GM12878 (cell line): ENCODE measurements around the gene IFI27L1. TPM values are rescaled to one million over a fixed set of nuclear protein-coding genes. Genes with fewer than 3 reads are reported as not detected.
A peak's percentile ranks its signal among the peaks of the same experiment; 100 is the strongest.

Source experiments
- ATAC-seq: fragments of 200-7000 bp; cut with Tn5 transposase; 3 replicates; pipeline ENCODE4 v1.9.1; 2020; ENCODE audit warnings: mild to moderate bottlenecking, moderate library complexity
- BruUV-seq: library from RNA; stranded (reverse); fragments of 400-500 nt; replicated peaks from 2 replicates; lab custom pipeline; 2021; lab: Mats Ljungman, UMichigan
- CTCF ChIA-PET: fragments of 300-600 bp; sonication (Branson Sonifier 250); formaldehyde crosslinking; extraction: SDS; loops from one replicate; lab custom pipeline; 2021; ENCODE audit warnings: inconsistent platforms; lab: Yijun Ruan, JAX
- POLR2A ChIA-PET: fragments of 350-600 bp; formaldehyde crosslinking; extraction: SDS; loops from one replicate; lab custom pipeline; 2021; ENCODE audit warnings: inconsistent platforms; lab: Charles Lee
- RAD21 ChIA-PET: fragments of 300-600 bp; sonication (Branson Sonifier 250); formaldehyde crosslinking; loops from one replicate; lab custom pipeline; 2023; ENCODE audit warnings: antibody characterized with exemption; ENCODE audit not compliant: unreplicated experiment; lab: Charles Lee
- SMC1A ChIA-PET: fragments of 300-600 bp; sonication (Branson Sonifier 250); formaldehyde crosslinking; loops from one replicate; lab custom pipeline; 2023; ENCODE audit not compliant: unreplicated experiment, uncharacterized antibody; lab: Charles Lee
- DNase-seq: peaks from one replicate; pipeline ENCODE4 v3.0.0-alpha.2; 2011; ENCODE audit warnings: low read depth, low spot score
- FAIRE-seq: peaks from 3 replicates; lab custom pipeline; 2011; peaks lifted over from hg19 to GRCh38; lab: Jason Lieb, UNC
- H2AFZ ChIP-seq: 2 replicates; pipeline ENCODE4 v1.6.0; 2011; ENCODE audit warnings: low read depth, low read length, control low read depth; ENCODE audit not compliant: control insufficient read depth
- H3K27ac ChIP-seq: 2 replicates; pipeline ENCODE4 v1.5.1; 2011; ENCODE audit warnings: control low read depth; ENCODE audit not compliant: control insufficient read depth, insufficient read depth
- H3K27me3 ChIP-seq, 2 experiments: replicated peaks in 1 of 2; 2 replicates each; pipeline versions ENCODE4 v1.6.0 to v1.6.1; 2011; ENCODE audit warnings: low read length in 1 of 2; ENCODE audit not compliant: control insufficient read depth in 2 of 2, insufficient read depth in 2 of 2
- H3K36me3 ChIP-seq, 2 experiments: 2 replicates each; pipeline ENCODE4 v1.5.1; 2011; ENCODE audit warnings: low read length in 1 of 2; ENCODE audit not compliant: control insufficient read depth in 2 of 2, insufficient read depth in 2 of 2
- H3K4me1 ChIP-seq: 2 replicates; pipeline ENCODE4 v1.6.1; 2011; ENCODE audit warnings: mild to moderate bottlenecking, low read length, moderate library complexity, mixed read lengths; ENCODE audit not compliant: control insufficient read depth, insufficient read depth
- H3K4me2 ChIP-seq: 2 replicates; pipeline ENCODE4 v1.6.0; 2011; ENCODE audit warnings: control low read depth; ENCODE audit not compliant: control insufficient read depth, insufficient read depth
- H3K4me3 ChIP-seq: fragments of 200-600 bp; sonication (generic); 2 replicates; pipeline ENCODE4 v1.5.1; 2016
- H3K79me2 ChIP-seq: 2 replicates; pipeline ENCODE4 v1.6.0; 2011; ENCODE audit warnings: low read length; ENCODE audit not compliant: control insufficient read depth, insufficient read depth
- H3K9ac ChIP-seq: 2 replicates; pipeline ENCODE4 v1.8.0; 2011; ENCODE audit warnings: low read length, control low read depth, mixed read lengths; ENCODE audit not compliant: control insufficient read depth, insufficient read depth
- H3K9me3 ChIP-seq: replicated peaks from 3 replicates; pipeline ENCODE4 v1.5.1; 2011; ENCODE audit warnings: mild to moderate bottlenecking, low read length; ENCODE audit not compliant: control insufficient read depth, insufficient read depth
- H4K20me1 ChIP-seq: 2 replicates; pipeline ENCODE4 v1.6.0; 2011; ENCODE audit not compliant: control insufficient read depth, insufficient read depth
- EGR1 ChIP-seq, 2 experiments: IDR thresholded peaks; 1 replicate in 1 of 2; 2 replicates in 1 of 2; pipeline ENCODE4 v1.6.1; 2011 to 2012; ENCODE audit warnings: low read depth in 2 of 2, low read length in 2 of 2, borderline replicate concordance in 1 of 2, mild to moderate bottlenecking in 1 of 2, moderate library complexity in 1 of 2
- HDGF ChIP-seq: fragments of 450-650 bp; IDR thresholded peaks from 2 replicates; pipeline ENCODE4 v1.6.1; 2016; ENCODE audit warnings: antibody characterized with exemption
- MEF2B ChIP-seq: fragments of 450-650 bp; IDR thresholded peaks from 2 replicates; pipeline ENCODE4 v1.6.1; 2018; ENCODE audit warnings: mild to moderate bottlenecking, moderate library complexity; ENCODE audit not compliant: partially characterized antibody, poor library complexity, severe bottlenecking
- NR2C2 ChIP-seq: IDR thresholded peaks from 2 replicates; pipeline ENCODE4 v1.6.1; 2011; ENCODE audit warnings: borderline replicate concordance, low read depth; ENCODE audit not compliant: control insufficient read depth, insufficient read length
- PKNOX1 ChIP-seq: fragments of 450-650 bp; IDR thresholded peaks from 2 replicates; pipeline ENCODE4 v1.6.1; 2016; ENCODE audit warnings: mild to moderate bottlenecking
- POLR2AphosphoS2 ChIP-seq: IDR thresholded peaks from 2 replicates; pipeline ENCODE4 v1.6.1; 2011; ENCODE audit warnings: low read depth, mild to moderate bottlenecking, low read length, improper control_type of control experiment, moderate library complexity
- POLR2AphosphoS5 ChIP-seq: IDR thresholded peaks from 2 replicates; pipeline ENCODE4 v1.6.1; 2011; ENCODE audit warnings: mild to moderate bottlenecking, low read length, inconsistent platforms
- PRDM15 ChIP-seq: fragments of 450-650 bp; formaldehyde crosslinking; IDR thresholded peaks from 2 replicates; pipeline ENCODE4 v1.4.0; 2020; ENCODE audit warnings: mild to moderate bottlenecking, moderate library complexity
- SREBF1 ChIP-seq: IDR thresholded peaks from 2 replicates; pipeline ENCODE4 v1.6.1; 2012; ENCODE audit warnings: mild to moderate bottlenecking, low read length
- TAF1 ChIP-seq: IDR thresholded peaks from 2 replicates; pipeline ENCODE4 v1.6.1; 2011; ENCODE audit warnings: mild to moderate bottlenecking, low read depth, low read length, borderline replicate concordance
- TARDBP ChIP-seq: IDR thresholded peaks from 2 replicates; pipeline ENCODE4 v1.6.1; 2016; ENCODE audit warnings: borderline replicate concordance
- ZNF274 ChIP-seq: IDR thresholded peaks from one replicate; pipeline ENCODE4 v1.8.0; 2011; ENCODE audit not compliant: insufficient read length, insufficient read depth
- WGBS: methylation state at CpG from one replicate; pipeline ENCODE4 v1.1.6; 2016; ENCODE audit warnings: low lambda C conversion rate; ENCODE audit not compliant: insufficient replicate concordance, insufficient coverage; ENCODE audit errors: missing lambda C conversion rate; 5-methylcytosine and 5-hydroxymethylcytosine counted together
- in situ Hi-C: fragments of 300-500 bp; cut with MboI; formaldehyde crosslinking; loops from 9 replicates; pipeline ENCODE4 v1.14.3; 2018; ENCODE audit warnings: mixed read lengths
- intact Hi-C: fragments of 100-400 bp; cut with micrococcal nuclease; formaldehyde crosslinking; loops from one replicate; pipeline ENCODE4 v1.14.2; 2022; ENCODE audit not compliant: unreplicated experiment
- polyA plus RNA-seq, 11 experiments: library from polyadenylated mRNA; depleted of rRNA in 4 of 11; unstranded in 6 of 11; stranded (reverse) in 5 of 11; fragments of >200 nt; fragmentation: Nextera tagmentation in 4 of 11; fragmentation: Illumina TruSeq in 1 of 11; extraction: Ambion mirVana in 4 of 11; extraction: Trizol in 1 of 11; gene quantifications; 1 replicate in 1 of 11; 2 replicates in 10 of 11; pipeline versions ENCODE4 v1.2.1 to v1.2.3, GENCODE V29; 2011 to 2016; ENCODE audit warnings: inconsistent platforms in 2 of 11, missing spikeins in 2 of 11, low read depth in 1 of 11
- total RNA-seq, 4 experiments: library from RNA; depleted of rRNA in 3 of 4; stranded (reverse); fragments of >200 nt in 3 of 4; fragmentation: Illumina TruSeq in 1 of 4; extraction: Trizol in 1 of 4; gene quantifications; 2 replicates each; pipeline versions ENCODE4 v1.2.1 to v1.2.3, GENCODE V29; 2013 to 2021

Gene IFI27L1
- total and polyA plus RNA-seq, 10 of the 15 experiments (the other 5 are each of a cell fraction or from before 2014, with no cell fraction given): 17.4 to 38.8 (median 27.6) TPM

- Histone ChIP-seq H3K4me2 (no peak overlapping the region), H3K4me1 (peaks cover 3% of the 10 kb centered on the region), H4K20me1 (peaks cover 5% of the 10 kb centered on the region; the same call in 1 of the 2 replicates), H3K9me3 (peaks cover 26% of the 10 kb centered on the region), H2AFZ (no peak overlapping the region), H3K79me2 (peaks cover 89% of the 10 kb centered on the region), H3K4me3 (no peak overlapping the region), H3K27me3 (no peaks in the 10 kb centered on the region), H3K27ac (no peak overlapping the region), H3K36me3 (peaks cover 0 to 20% of the 10 kb centered on the region in 2 experiments; a peak in 3 of 4 replicates), H3K9ac (no peak overlapping the region)
- no peak for FAIRE-seq
- in situ Hi-C loops (no loop called here), intact Hi-C loops (no loop called here)
- no peak for TF ChIP-seq NR2C2
- peak; percentile 42 for TF ChIP-seq ZNF274
- no peak for TF ChIP-seq TARDBP
- no peak for TF ChIP-seq POLR2AphosphoS5
- TF ChIP-seq TAF1: no peak
- WGBS: 97% methylated on average over 2 of the region's 2 CpGs
- CTCF ChIA-PET: interaction anchor here (0.7 to 1.1 kb wide), 2 partner anchors 15 to 61 kb away, joined by 3 read pairs; no protein-coding TSS in a partner anchor
- BruUV-seq: no TSS peak
- no peak for DNase-seq
- no peak for ATAC-seq
- POLR2A ChIA-PET: no interaction called here
- SMC1A ChIA-PET: no interaction called here
- RAD21 ChIA-PET: no interaction called here
Observed at GRCh38 chr14:94075008-94075407, 6.1 kb upstream of the IFI27L1 start.

- no TSS peak for BruUV-seq
- CTCF ChIA-PET: no interaction called here
- peaks cover 3% of the 10 kb centered on the region for H3K4me1 ChIP-seq
- peak overlapping the region; percentile 64 for H3K4me2 ChIP-seq
- peaks cover 89% of the 10 kb centered on the region for H3K79me2 ChIP-seq
- FAIRE-seq (no peak), ATAC-seq (no peak), DNase-seq (no peak)
- RAD21 ChIA-PET: no interaction called here
- H3K27ac ChIP-seq: no peak overlapping the region
- SMC1A ChIA-PET: interaction anchor here (0.6 kb wide), 1 partner anchor 104 kb away, joined by 3 read pairs; no protein-coding TSS in a partner anchor
- no peak overlapping the region for H3K9ac ChIP-seq
- intact Hi-C loops (no loop called here), in situ Hi-C loops (no loop called here)
- peaks cover 25% of the 10 kb centered on the region for H3K9me3 ChIP-seq
- 97% methylated on average over 7 of the region's 7 CpGs for WGBS
- POLR2A ChIA-PET: no interaction called here
- peaks cover 0 to 20% of the 10 kb centered on the region in 2 experiments; a peak in 3 of 4 replicates for H3K36me3 ChIP-seq
- TF ChIP-seq POLR2AphosphoS5 (peak; percentile 69), EGR1 (IDR thresholded peaks at IDR 0.05; ENCODE audit: borderline replicate concordance in 1 of 2, low read depth in 2 of 2, low read length in 2 of 2) (no peak), MEF2B (no peak), PRDM15 (CRISPR knock-in tag) (no peak), SREBF1 (no peak), HDGF (no peak), PKNOX1 (no peak), POLR2AphosphoS2 (no peak)
- H4K20me1 ChIP-seq: peaks cover 5% of the 10 kb centered on the region; the same call in 1 of the 2 replicates
- H3K4me3 ChIP-seq: peak overlapping the region; percentile 49; the same call in 1 of the 2 replicates
- H3K27me3 ChIP-seq: no peaks in the 10 kb centered on the region
- no peak overlapping the region for H2AFZ ChIP-seq
Observed at GRCh38 chr14:94077111-94077821, 3.8 kb upstream of the IFI27L1 start.
